Natural killer cell (primary cell): ENCODE measurements around the gene CCDC85A. TPM values are rescaled to one million over a fixed set of nuclear protein-coding genes. Genes with fewer than 3 reads are reported as not detected.

ENCODE experiments used
- ATAC-seq, 3 donors: fragments of 150-1000 bp in 2 of 3; fragments of 200-7000 bp in 1 of 3; cut with Tn5 transposase; 1 replicate in 1 of 3; 2 replicates in 2 of 3; pipeline ENCODE4 v1.10.0; 2021; ENCODE audit warnings: mild to moderate bottlenecking in 2 of 3, moderate library complexity in 2 of 3
- DNase-seq, 2 donors: peaks; one replicate each; pipeline versions ENCODE4 v3.0.0 to v3.0.0-alpha.2; 2013 to 2021; ENCODE audit warnings: mixed read lengths in 1 of 2
- H3K27ac ChIP-seq: one replicate; pipeline ENCODE4 v1.5.1; 2013; ENCODE audit warnings: mild to moderate bottlenecking, low read length
- H3K27me3 ChIP-seq: one replicate; pipeline ENCODE4 v1.6.1; 2013; ENCODE audit warnings: low read length; ENCODE audit not compliant: control insufficient read depth, insufficient read depth
- H3K36me3 ChIP-seq: one replicate; pipeline ENCODE4 v1.6.1; 2013; ENCODE audit warnings: low read length; ENCODE audit not compliant: control insufficient read depth, insufficient read depth
- H3K4me1 ChIP-seq: one replicate; pipeline ENCODE4 v1.6.1; 2013; ENCODE audit warnings: low read length; ENCODE audit not compliant: control insufficient read depth, insufficient read depth
- H3K4me3 ChIP-seq: one replicate; pipeline ENCODE4 v1.5.1; 2013; ENCODE audit warnings: low read length
- H3K9me3 ChIP-seq: one replicate; pipeline ENCODE4 v1.6.1; 2013; ENCODE audit warnings: low read length; ENCODE audit not compliant: control insufficient read depth, insufficient read depth
- H3K27ac Mint-ChIP-seq, 2 donors: one replicate each; pipeline ENCODE4 v1.8.0; 2022; ENCODE audit warnings: mild to moderate bottlenecking in 2 of 2, mixed read lengths in 2 of 2, moderate library complexity in 1 of 2
- H3K27me3 Mint-ChIP-seq, 2 donors: one replicate each; pipeline ENCODE4 v1.8.0; 2022; ENCODE audit warnings: low read depth in 2 of 2, mixed read lengths in 2 of 2
- H3K36me3 Mint-ChIP-seq: one replicate; pipeline ENCODE4 v1.8.0; 2022; ENCODE audit warnings: mixed read lengths
- H3K4me1 Mint-ChIP-seq, 2 donors: one replicate each; pipeline ENCODE4 v1.8.0; 2022; ENCODE audit warnings: mixed read lengths in 2 of 2
- H3K4me3 Mint-ChIP-seq: one replicate; pipeline ENCODE4 v1.8.0; 2022; ENCODE audit warnings: mild to moderate bottlenecking, moderate library complexity, mixed read lengths
- H3K9me3 Mint-ChIP-seq, 2 donors: one replicate each; pipeline ENCODE4 v1.8.0; 2022; ENCODE audit warnings: mixed read lengths in 2 of 2
- CTCF ChIP-seq: fragments of 200-600 bp; IDR thresholded peaks from one replicate; pipeline ENCODE4 v1.8.0; 2022; ENCODE audit warnings: antibody characterized with exemption
- WGBS: methylation state at CpG from one replicate; pipeline ENCODE4 v1.1.7; 2013; ENCODE audit warnings: missing lambda C conversion rate; ENCODE audit not compliant: insufficient coverage; 5-methylcytosine and 5-hydroxymethylcytosine counted together
- intact Hi-C: fragments of 100-400 bp; cut with micrococcal nuclease; formaldehyde crosslinking; loops from one replicate; pipeline ENCODE4 v1.14.2; 2022
- total RNA-seq, 4 donors: library from RNA; stranded (reverse); fragments of 120-200 nt in 1 of 4; gene quantifications; one replicate each; pipeline versions ENCODE4 v1.2.3 to v1.2.4, GENCODE V29; 2013 to 2022

Gene CCDC85A
- total RNA-seq, 3 donors from 2014 or later (not counting 1 experiment from before 2014, with no cell fraction given), result not detected

- TF ChIP-seq CTCF, result no peak
- DNase-seq, result no peak
- H3K36me3 ChIP-seq, result no peaks in the 10 kb centered on the region
- intact Hi-C loops, result no loop called here
- 89% methylated on average over 2 of the region's 2 CpGs for WGBS
- no peak overlapping the region for H3K27ac ChIP-seq
- H3K9me3 ChIP-seq, result no peaks in the 10 kb centered on the region
- Mint-ChIP-seq H3K4me1 (peaks cover 0 to 8% of the 10 kb centered on the region in 2 donors), H3K4me3 (peak overlapping the region; percentile 25), H3K9me3 (no peaks in the 10 kb centered on the region), H3K27me3 (peaks cover 28 to 45% of the 10 kb centered on the region in 2 donors), H3K27ac (no peak overlapping the region), H3K36me3 (peaks cover 8% of the 10 kb centered on the region)
- no peaks in the 10 kb centered on the region for H3K4me1 ChIP-seq
- H3K4me3 ChIP-seq, result no peak overlapping the region
- no peak for ATAC-seq
- peaks cover 13% of the 10 kb centered on the region for H3K27me3 ChIP-seq
These were observed 1.4 kb upstream of the CCDC85A start for GRCh38 chr2:56182420-56182819.

GRCh38 chr2:56184500-56185011, 766 bp downstream of the CCDC85A start:
- Mint-ChIP-seq H3K4me1 (peaks cover 0 to 8% of the 10 kb centered on the region in 2 donors), H3K4me3 (no peak overlapping the region), H3K27me3 (peaks cover 33 to 48% of the 10 kb centered on the region in 2 donors), H3K27ac (no peak overlapping the region), H3K36me3 (peaks cover 8% of the 10 kb centered on the region), H3K9me3 (no peaks in the 10 kb centered on the region)
- Histone ChIP-seq H3K36me3 (no peaks in the 10 kb centered on the region), H3K9me3 (no peaks in the 10 kb centered on the region), H3K4me1 (no peaks in the 10 kb centered on the region), H3K4me3 (no peak overlapping the region), H3K27me3 (peaks cover 13% of the 10 kb centered on the region), H3K27ac (no peak overlapping the region)
- no peak for DNase-seq
- no peak for TF ChIP-seq CTCF
- intact Hi-C loops, result no loop called here
- no peak for ATAC-seq
- under 1% methylated on average over 62 of the region's 64 CpGs for WGBS

GRCh38 chr2:56185101-56185581, 1.4 kb downstream of the CCDC85A start:
- TF ChIP-seq CTCF, result no peak
- DNase-seq (no peak), ATAC-seq (no peak)
- 3% methylated on average over 24 of the region's 24 CpGs for WGBS
- Mint-ChIP-seq H3K4me1 (peaks cover 0 to 8% of the 10 kb centered on the region in 2 donors), H3K27ac (no peak overlapping the region), H3K9me3 (no peaks in the 10 kb centered on the region), H3K27me3 (peaks cover 35 to 48% of the 10 kb centered on the region in 2 donors), H3K4me3 (no peak overlapping the region), H3K36me3 (peaks cover 8% of the 10 kb centered on the region)
- H3K36me3 ChIP-seq, result no peaks in the 10 kb centered on the region
- peaks cover 13% of the 10 kb centered on the region for H3K27me3 ChIP-seq
- intact Hi-C loops, result no loop called here
- H3K4me3 ChIP-seq, result no peak overlapping the region
- no peaks in the 10 kb centered on the region for H3K4me1 ChIP-seq
- H3K9me3 ChIP-seq, result no peaks in the 10 kb centered on the region
- H3K27ac ChIP-seq, result no peak overlapping the region

GRCh38 chr2:56185582-56186046, 1.8 kb downstream of the CCDC85A start:
- Mint-ChIP-seq H3K4me1 (peaks cover 0 to 8% of the 10 kb centered on the region in 2 donors), H3K27ac (no peak overlapping the region), H3K36me3 (peaks cover 8% of the 10 kb centered on the region), H3K27me3 (peaks cover 35 to 48% of the 10 kb centered on the region in 2 donors), H3K9me3 (no peaks in the 10 kb centered on the region), H3K4me3 (no peak overlapping the region)
- intact Hi-C loops, result no loop called here
- no peak for ATAC-seq
- Histone ChIP-seq H3K4me3 (no peak overlapping the region), H3K27ac (no peak overlapping the region), H3K27me3 (peaks cover 13% of the 10 kb centered on the region), H3K9me3 (no peaks in the 10 kb centered on the region), H3K4me1 (no peaks in the 10 kb centered on the region), H3K36me3 (no peaks in the 10 kb centered on the region)
- DNase-seq, result no peak
- WGBS, result 2% methylated on average over 10 of the region's 11 CpGs
- TF ChIP-seq CTCF, result no peak
